ENCODE measurements around the gene TNNI2.

Gene TNNI2

GRCh38 chr11:1888811-1889210 is 50.0 kb downstream of the TNNI2 start:
- no peak for DNase-seq (ENCODE audit: low read depth)

- no peak for DNase-seq (ENCODE audit: low read depth)
Measured at GRCh38 chr11:1889224-1889930, 50.6 kb downstream of the TNNI2 start.

DNA sequence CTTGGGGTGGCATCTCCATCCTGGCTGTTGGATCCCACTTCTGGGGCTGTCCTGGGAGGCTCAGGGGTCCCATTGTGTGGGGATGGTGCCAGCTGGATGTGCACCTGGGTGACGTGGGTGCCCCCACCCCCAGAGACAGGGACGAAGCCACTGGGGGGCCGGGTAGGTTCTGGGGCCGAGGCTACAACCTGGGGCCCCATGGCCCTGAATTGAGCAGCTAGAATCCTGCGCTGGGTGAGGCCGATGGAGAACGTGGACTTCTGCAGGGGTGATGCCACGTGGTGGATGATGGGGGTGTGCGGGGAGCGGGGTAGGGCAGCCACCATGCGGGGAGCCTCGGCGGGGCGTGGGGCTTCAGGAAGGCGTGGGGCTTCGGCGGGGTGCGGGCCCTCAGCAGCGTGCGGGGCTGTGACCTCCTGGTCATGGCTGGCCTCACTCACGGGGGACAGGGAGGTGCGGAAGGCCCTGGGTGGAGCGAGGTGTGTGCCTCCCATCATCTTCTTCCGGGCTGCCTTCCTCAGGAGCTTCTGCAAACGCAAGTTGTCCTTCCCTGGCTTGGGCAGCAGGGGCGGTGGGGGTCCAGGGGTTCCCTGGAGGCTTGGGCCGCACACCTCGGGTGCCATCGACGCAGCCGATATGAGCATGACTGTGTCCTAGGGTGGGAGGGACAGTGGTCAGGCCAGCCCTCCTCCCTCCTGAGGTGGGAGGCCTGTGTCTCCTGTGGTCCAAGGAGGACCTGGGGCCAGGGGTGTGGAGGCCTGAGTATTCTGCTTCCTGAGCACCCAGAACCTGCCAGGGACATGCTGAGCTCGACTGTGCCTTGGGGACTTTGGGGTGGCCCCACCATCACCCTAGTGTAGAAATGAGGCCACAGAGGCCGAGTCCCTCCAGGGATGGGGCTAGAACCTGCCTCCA is 51.4 kb downstream of the TNNI2 start:
- no peak for DNase-seq (ENCODE audit: low read depth)
